HepG2 (cell line): ENCODE measurements around the gene CHRNB1. TPM values are rescaled to one million over a fixed set of nuclear protein-coding genes. Genes with fewer than 3 reads are reported as not detected.

ENCODE experiments used
- BRD4 ChIP-seq: sonication (generic); formaldehyde crosslinking; IDR thresholded peaks from 2 replicates; pipeline ENCODE4 v1.4.0; 2020; ENCODE audit warnings: missing genetic modification reagents
- CREBL2 ChIP-seq: sonication (generic); formaldehyde crosslinking; IDR thresholded peaks from 2 replicates; pipeline ENCODE4 v1.8.1; 2023; ENCODE audit warnings: missing genetic modification reagents, mild to moderate bottlenecking, borderline replicate concordance
- FOXO1 ChIP-seq: sonication (generic); formaldehyde crosslinking; IDR thresholded peaks from 2 replicates; pipeline ENCODE4 v1.4.0; 2020; ENCODE audit warnings: missing genetic modification reagents
- GPBP1L1 ChIP-seq: sonication (generic); formaldehyde crosslinking; IDR thresholded peaks from 2 replicates; pipeline ENCODE4 v1.5.0; 2020; ENCODE audit warnings: mild to moderate bottlenecking, missing genetic modification reagents
- HDAC6 ChIP-seq: fragments of 200-600 bp; sonication (generic); IDR thresholded peaks from 2 replicates; pipeline ENCODE4 v1.7.0; 2017; ENCODE audit warnings: mild to moderate bottlenecking, antibody characterized with exemption, low read length, low read depth
- HMGXB4 ChIP-seq, 2 experiments: sonication (generic) in 1 of 2; formaldehyde crosslinking in 1 of 2; IDR thresholded peaks; 2 replicates each; pipeline versions ENCODE4 v1.4.0 to v1.6.1; 2018 to 2020; ENCODE audit warnings: missing genetic modification reagents in 2 of 2, borderline replicate concordance in 1 of 2, low read depth in 1 of 2, mild to moderate bottlenecking in 1 of 2, missing biosample characterization in 1 of 2
- KDM4B ChIP-seq: sonication (generic); formaldehyde crosslinking; IDR thresholded peaks from 2 replicates; pipeline ENCODE4 v1.4.0; 2020; ENCODE audit warnings: missing genetic modification reagents
- KLF11 ChIP-seq: IDR thresholded peaks from 2 replicates; pipeline ENCODE4 v1.6.1; 2016; ENCODE audit warnings: missing compliant biosample characterization
- MIER2 ChIP-seq: IDR thresholded peaks from 2 replicates; pipeline ENCODE4 v1.6.1; 2016; ENCODE audit warnings: missing biosample characterization, missing genetic modification reagents
- NFE2L1 ChIP-seq: sonication (generic); formaldehyde crosslinking; IDR thresholded peaks from 2 replicates; pipeline ENCODE4 v1.4.0; 2020; ENCODE audit warnings: missing genetic modification reagents, mild to moderate bottlenecking, borderline replicate concordance
- NFIB ChIP-seq: sonication (generic); formaldehyde crosslinking; IDR thresholded peaks from 2 replicates; pipeline ENCODE4 v1.9.0; 2021; ENCODE audit warnings: missing genetic modification reagents, mild to moderate bottlenecking, borderline replicate concordance
- RAD51 ChIP-seq: fragments of 450-650 bp; IDR thresholded peaks from 2 replicates; pipeline ENCODE4 v1.6.1; 2016; ENCODE audit warnings: borderline replicate concordance
- RFX5 ChIP-seq: IDR thresholded peaks from 2 replicates; pipeline ENCODE4 v1.6.1; 2011; ENCODE audit warnings: low read depth, low read length, improper control_type of control experiment
- SSRP1 ChIP-seq: IDR thresholded peaks from 2 replicates; pipeline ENCODE4 v1.6.1; 2016; ENCODE audit warnings: control low read depth
- TIGD3 ChIP-seq: sonication (generic); formaldehyde crosslinking; IDR thresholded peaks from 2 replicates; pipeline ENCODE4 v1.5.1; 2020; ENCODE audit warnings: mild to moderate bottlenecking, missing genetic modification reagents, borderline replicate concordance
- YEATS2 ChIP-seq: sonication (generic); formaldehyde crosslinking; IDR thresholded peaks from 2 replicates; pipeline ENCODE4 v1.4.0; 2020; ENCODE audit warnings: missing genetic modification reagents, borderline replicate concordance
- ZEB1 ChIP-seq: IDR thresholded peaks from 2 replicates; pipeline ENCODE4 v1.6.1; 2012; ENCODE audit warnings: mild to moderate bottlenecking, low read depth, inconsistent platforms; ENCODE audit not compliant: insufficient replicate concordance
- ZFP36L2 ChIP-seq: sonication (generic); formaldehyde crosslinking; IDR thresholded peaks from 2 replicates; pipeline ENCODE4 v1.4.0; 2020; ENCODE audit warnings: missing genetic modification reagents
- ZNF224 ChIP-seq: sonication (generic); formaldehyde crosslinking; IDR thresholded peaks from 2 replicates; pipeline ENCODE4 v1.5.0; 2020; ENCODE audit warnings: mild to moderate bottlenecking, missing genetic modification reagents
- ZNF367 ChIP-seq: sonication (generic); formaldehyde crosslinking; IDR thresholded peaks from 2 replicates; pipeline ENCODE4 v1.4.0; 2020; ENCODE audit warnings: missing genetic modification reagents, borderline replicate concordance
- ZNF414 ChIP-seq: sonication (generic); formaldehyde crosslinking; IDR thresholded peaks from 2 replicates; pipeline ENCODE4 v1.5.0; 2020; ENCODE audit warnings: missing genetic modification reagents
- ZNF570 ChIP-seq: sonication (generic); formaldehyde crosslinking; IDR thresholded peaks from 2 replicates; pipeline ENCODE4 v1.4.0; 2020; ENCODE audit warnings: mild to moderate bottlenecking, missing genetic modification reagents, borderline replicate concordance
- ZNF639 ChIP-seq: conservative IDR thresholded peaks from 2 replicates; pipeline ENCODE4 v1.6.1; 2018; ENCODE audit warnings: missing genetic modification reagents
- ZNF749 ChIP-seq: sonication (generic); formaldehyde crosslinking; IDR thresholded peaks from 2 replicates; pipeline ENCODE4 v1.8.0; 2022; ENCODE audit warnings: mild to moderate bottlenecking, missing genetic modification reagents, moderate library complexity, borderline replicate concordance
- polyA plus RNA-seq, 8 experiments: library from polyadenylated mRNA; depleted of rRNA in 3 of 8; stranded (reverse) in 7 of 8; unstranded in 1 of 8; fragments of >200 nt; fragmentation: Illumina TruSeq in 4 of 8; extraction: Trizol in 4 of 8; gene quantifications; 2 replicates each; pipeline versions ENCODE4 v1.2.1 to v1.2.3, GENCODE V29; 2011 to 2016; ENCODE audit warnings: low read depth in 4 of 8, missing spikeins in 1 of 8, mixed read lengths in 1 of 8; ENCODE audit not compliant: insufficient read depth in 1 of 8
- total RNA-seq, 5 experiments: library from RNA; depleted of rRNA; stranded (reverse); fragments of >200 nt; fragmentation: Illumina TruSeq; extraction: Trizol; gene quantifications; 2 replicates each; pipeline ENCODE4 v1.2.3, GENCODE V29; 2016; ENCODE audit warnings: low read depth in 1 of 5

The CHRNB1 gene
- total and polyA plus RNA-seq, 2 of the 13 experiments (the other 11 are each of a cell fraction or from before 2014, with no cell fraction given): 5.4 to 33.7 TPM

- TF ChIP-seq HMGXB4 (CRISPR knock-in tag; IDR thresholded peaks at IDR 0.05; ENCODE audit: borderline replicate concordance in 1 of 2, low read depth in 1 of 2) (peak; percentile 10 to 50; a peak in 2 of 4 replicates), YEATS2 (peak; percentile 56; the same call in 1 of the 2 replicates), NFE2L1 (CRISPR knock-in tag) (no peak), NFIB (no peak), ZNF749 (CRISPR knock-in tag) (no peak), ZNF570 (no peak), BRD4 (CRISPR knock-in tag) (no peak), ZEB1 (no peak), ZFP36L2 (CRISPR knock-in tag) (no peak), KLF11 (CRISPR knock-in tag) (no peak), CREBL2 (no peak), ZNF639 (CRISPR knock-in tag) (no peak; the same call in 1 of the 2 replicates), FOXO1 (CRISPR knock-in tag) (no peak), ZNF414 (CRISPR knock-in tag) (peak; percentile 83), GPBP1L1 (CRISPR knock-in tag) (no peak), TIGD3 (no peak), MIER2 (CRISPR knock-in tag) (no peak), ZNF367 (no peak), HDAC6 (no peak), RFX5 (no peak), KDM4B (CRISPR knock-in tag) (no peak), SSRP1 (no peak), ZNF224 (CRISPR knock-in tag) (no peak), RAD51 (no peak)
Observed at GRCh38 chr17:7483255-7484066, 38.6 kb downstream of the CHRNB1 start (continued).
